GM18507 (cell line): ENCODE data around the gene TAT.
A peak's percentile ranks its signal among the peaks of the same experiment; 100 is the strongest.

ENCODE experiments used
- DNase-seq: peaks from one replicate; pipeline ENCODE4 v3.0.0; 2011; ENCODE audit warnings: low read depth; ENCODE audit not compliant: insufficient read length; ENCODE audit errors: extremely low spot score
- FAIRE-seq: peaks from 2 replicates; lab custom pipeline; 2011; peaks lifted over from hg19 to GRCh38; lab: Jason Lieb, UNC

Gene TAT

DNA sequence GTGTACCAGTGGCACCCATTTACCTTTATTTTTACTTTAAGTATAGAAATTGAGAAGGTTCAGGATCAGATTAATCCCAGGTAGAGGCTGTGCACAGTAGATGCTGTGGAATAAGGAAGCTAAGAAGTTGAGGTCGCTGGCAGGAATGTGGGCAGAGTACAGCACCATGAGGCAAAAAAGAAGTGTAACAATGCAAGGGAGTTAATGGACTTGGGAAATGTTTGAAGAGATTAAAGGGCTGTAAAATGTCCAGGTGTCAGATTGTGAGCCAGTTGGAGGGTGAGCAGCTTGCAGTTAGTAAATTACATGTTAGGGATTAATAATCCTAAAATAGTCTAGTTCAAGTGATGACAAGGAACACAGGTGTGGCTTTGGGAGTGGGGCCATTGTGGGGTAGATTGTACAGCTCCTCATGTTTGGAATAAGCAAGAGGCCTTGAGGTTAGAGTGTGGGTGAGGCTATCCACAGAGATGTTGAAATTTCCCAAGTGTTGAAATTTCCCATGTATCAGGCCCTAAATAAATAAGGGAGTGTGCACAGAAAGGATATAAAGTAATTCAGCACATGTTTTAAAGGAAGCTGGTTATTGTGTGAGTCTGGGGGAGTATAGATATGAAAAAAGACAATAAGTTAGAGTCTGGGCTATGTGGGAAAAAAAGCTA is 21.5 kb downstream of the TAT start:
- FAIRE-seq (no peak), DNase-seq (no peak)

DNA sequence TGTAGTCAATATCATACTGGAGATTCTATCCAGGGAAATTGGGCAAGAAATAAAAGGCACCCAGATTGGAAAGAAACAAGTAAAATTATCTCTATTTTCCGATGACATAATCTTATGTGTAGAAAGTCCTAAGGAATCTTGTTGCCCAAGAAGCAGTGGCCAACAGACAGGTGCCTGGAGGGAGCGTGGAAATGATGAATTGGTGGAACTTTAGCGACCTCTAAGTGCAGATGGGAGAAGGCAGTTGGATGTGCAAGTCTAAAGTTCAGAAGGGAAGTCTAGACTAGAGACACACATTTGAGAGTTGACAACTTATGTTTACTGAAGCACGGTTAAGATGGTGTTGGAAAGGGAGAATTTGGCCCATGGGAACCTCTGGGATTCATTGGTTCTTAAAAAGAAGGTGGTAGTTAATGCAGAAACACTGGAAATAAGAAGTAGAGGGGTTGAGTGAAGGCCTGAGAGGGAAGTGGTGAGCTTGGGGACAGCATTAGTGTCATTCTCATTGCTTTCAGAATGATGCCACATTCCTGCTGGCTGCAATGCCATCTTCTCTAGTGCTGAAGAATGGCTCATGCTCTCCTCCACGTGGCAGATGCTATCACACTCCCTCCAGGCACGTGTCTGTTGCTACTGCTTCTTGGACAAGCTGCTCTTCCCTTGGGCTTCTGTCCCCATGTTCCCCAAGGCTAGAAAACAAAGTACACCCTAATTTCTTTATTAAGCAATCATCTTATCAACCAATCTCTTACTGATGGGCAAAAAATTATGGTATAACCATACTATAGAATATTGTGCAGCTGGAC is 24.0 kb downstream of the TAT start:
- FAIRE-seq, result no peak
- DNase-seq, result no peak

- DNase-seq (no peak), FAIRE-seq (no peak)
These were observed 29.7 kb downstream of the TAT start for GRCh38 chr16:71547168-71547567.

DNA sequence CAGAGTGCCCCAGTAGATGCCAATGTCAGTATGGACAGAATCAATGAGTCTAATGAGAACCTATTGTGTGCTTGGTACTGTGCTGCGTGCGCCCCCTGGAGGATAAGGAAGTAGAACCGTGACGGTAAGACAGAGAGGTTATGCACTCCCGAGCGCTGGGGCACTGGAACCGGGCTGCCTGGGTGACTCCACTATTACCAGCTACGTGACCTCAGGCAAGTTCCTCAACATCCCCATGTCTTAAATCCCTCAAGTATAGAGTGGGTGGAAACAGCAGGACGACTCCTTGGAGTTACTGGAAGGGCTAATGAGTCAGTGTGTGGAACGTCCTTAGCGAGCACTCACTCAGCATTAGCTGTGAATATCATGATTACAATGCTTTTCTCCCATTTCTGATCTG is 34.5 kb downstream of the TAT start:
- FAIRE-seq, result peak; percentile 62

DNA sequence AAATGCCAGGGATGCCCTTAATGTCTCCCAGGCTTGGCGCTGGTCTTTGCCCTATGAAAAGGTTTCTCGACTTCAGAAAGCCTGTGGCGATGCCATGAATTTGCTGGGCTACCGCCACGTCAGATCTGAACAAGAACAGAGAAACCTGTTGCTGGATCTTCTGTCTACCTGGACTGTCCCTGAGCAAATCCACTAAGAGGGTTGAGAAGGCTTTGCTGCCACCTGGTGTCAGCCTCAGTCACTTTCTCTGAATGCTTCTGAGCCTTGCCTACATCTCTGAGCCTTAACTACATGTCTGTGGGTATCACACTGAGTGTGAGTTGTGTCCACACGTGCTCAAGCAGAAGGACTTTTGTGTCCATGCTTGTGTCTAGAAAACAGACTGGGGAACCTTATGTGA is 39.2 kb downstream of the TAT start:
- DNase-seq, result peak; percentile 36
- FAIRE-seq, result peak; percentile 88

More for the DNA sequence above, 34.5 kb downstream of the TAT start:
- peak; percentile 36 for DNase-seq

DNA sequence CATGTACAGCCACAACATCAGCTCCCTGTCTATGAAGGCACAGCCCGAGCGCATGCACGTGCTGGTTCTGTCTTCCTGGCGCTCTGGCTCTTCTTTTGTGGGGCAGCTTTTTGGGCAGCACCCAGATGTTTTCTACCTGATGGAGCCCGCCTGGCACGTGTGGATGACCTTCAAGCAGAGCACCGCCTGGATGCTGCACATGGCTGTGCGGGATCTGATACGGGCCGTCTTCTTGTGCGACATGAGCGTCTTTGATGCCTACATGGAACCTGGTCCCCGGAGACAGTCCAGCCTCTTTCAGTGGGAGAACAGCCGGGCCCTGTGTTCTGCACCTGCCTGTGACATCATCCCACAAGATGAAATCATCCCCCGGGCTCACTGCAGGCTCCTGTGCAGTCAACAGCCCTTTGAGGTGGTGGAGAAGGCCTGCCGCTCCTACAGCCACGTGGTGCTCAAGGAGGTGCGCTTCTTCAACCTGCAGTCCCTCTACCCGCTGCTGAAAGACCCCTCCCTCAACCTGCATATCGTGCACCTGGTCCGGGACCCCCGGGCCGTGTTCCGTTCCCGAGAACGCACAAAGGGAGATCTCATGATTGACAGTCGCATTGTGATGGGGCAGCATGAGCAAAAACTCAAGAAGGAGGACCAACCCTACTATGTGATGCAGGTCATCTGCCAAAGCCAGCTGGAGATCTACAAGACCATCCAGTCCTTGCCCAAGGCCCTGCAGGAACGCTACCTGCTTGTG is 40.0 kb downstream of the TAT start:
- FAIRE-seq (no peak), DNase-seq (no peak)

DNA sequence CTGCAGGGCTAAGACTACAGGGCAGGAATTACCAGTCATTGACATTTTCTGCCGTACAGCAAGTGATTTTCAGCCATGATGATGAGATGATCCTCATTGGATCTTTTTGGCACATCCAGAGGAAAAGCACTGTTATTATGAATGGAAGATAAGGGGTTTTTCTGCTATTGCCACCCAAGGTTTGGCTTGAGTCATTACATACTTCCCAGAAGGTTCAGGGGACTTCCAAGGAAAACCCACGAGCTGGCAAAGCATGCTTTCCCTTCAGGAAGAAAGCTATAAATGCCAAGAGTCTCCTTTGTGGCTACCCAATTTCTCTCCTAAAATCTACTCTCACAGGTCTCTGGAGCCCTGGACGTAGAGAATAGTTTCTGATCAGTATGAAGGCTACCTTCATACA is 44.5 kb downstream of the TAT start:
- no peak for FAIRE-seq

GRCh38 chr16:71528863-71529262 is 48.0 kb downstream of the TAT start:
- FAIRE-seq, result no peak
- DNase-seq, result no peak

More for the DNA sequence above, 44.5 kb downstream of the TAT start:
- no peak for DNase-seq

GRCh38 chr16:71528257-71528656 is 48.6 kb downstream of the TAT start:
- DNase-seq (no peak), FAIRE-seq (peak; percentile 5)

GRCh38 chr16:71526111-71526631 is 50.7 kb downstream of the TAT start, which contains the start of gene CHST4:
Gene CHST4 (plus strand): TSS chr16:71526426. CDS start chr16:71536678, 10,252 bp downstream.
- FAIRE-seq (no peak), DNase-seq (no peak)

DNA sequence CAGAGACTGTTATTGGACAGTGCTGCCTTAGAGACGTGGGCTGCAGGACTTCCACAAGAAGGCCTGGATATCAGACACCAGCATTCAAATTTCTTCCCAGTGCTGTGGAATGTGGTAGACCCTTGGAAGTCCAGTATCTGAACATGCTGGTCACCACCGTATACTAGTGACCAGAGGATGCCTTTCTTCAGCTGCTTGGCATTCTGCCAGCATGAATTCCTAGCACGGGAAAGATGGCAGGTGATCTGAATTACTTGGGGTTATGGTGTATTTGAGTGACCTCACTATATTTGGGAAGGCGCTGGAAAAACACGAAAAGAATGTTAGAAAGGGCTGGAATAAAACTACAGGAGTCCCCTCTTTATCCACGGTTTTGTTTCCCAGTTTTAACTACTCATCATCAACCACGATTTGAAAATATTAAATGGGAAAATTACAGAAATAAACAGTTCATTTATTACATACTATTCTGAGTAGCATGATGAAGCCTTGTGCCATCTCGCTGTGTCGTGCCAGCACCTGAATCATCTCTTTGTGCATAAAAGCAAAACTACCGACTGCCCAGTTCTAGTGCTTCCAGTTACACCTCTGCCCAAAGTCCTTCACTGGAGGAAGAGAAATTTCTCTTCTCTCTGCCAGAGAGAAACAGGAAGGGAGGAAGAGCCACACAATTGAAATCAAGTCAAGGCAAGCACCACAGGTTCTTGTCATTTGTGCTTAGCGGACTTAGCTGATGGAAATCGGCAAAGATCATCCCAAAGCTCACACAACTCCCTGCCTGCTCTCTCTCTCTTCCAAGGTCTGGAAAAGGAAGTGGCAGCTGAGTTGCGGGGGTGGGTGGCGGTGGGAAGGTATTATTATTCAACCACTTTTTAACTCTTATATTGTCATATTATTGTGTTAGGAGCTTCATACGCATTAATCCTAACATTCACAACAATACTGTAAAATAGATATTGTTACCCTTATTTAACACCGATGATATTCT is 52.0 kb downstream of the TAT start:
- FAIRE-seq (no peak), DNase-seq (no peak)

GRCh38 chr16:71520550-71520949 is 56.3 kb downstream of the TAT start:
- no peak for DNase-seq

More at GRCh38 chr16:71520550-71520949, 56.3 kb downstream of the TAT start:
- FAIRE-seq, result no peak
